HUDEP-2 (cell line): Measurements from ENCODE around the gene MYMX.

Experiments used
- DNase-seq, 76 experiments: peaks; one replicate each; lab custom pipeline; 2025; ENCODE audit not compliant: unreplicated experiment in 76 of 76; lab: John Stamatoyannopoulos, UW

MYMX gene

GRCh38 chr6:44249082-44249748, 32.5 kb downstream of the MYMX start:
- DNase-seq, result no peak

GRCh38 chr6:44250067-44250717, 33.5 kb downstream of the MYMX start:
- DNase-seq, result no peak

- no peak for DNase-seq
Measured at GRCh38 chr6:44250718-44251123, 34.0 kb downstream of the MYMX start.

GRCh38 chr6:44251576-44252524, 35.1 kb downstream of the MYMX start:
- no peak for DNase-seq

- peak in 66 of 76 experiments; percentile 17 to 84 (median 62) for DNase-seq
Measured at GRCh38 chr6:44253307-44254101, 36.8 kb downstream of the MYMX start.

- DNase-seq, result peak in 6 of 76 experiments; percentile 20 to 54 (median 39)
Measured at GRCh38 chr6:44254191-44255104, 37.7 kb downstream of the MYMX start.

- DNase-seq, result peak in 15 of 76 experiments; percentile 18 to 76 (median 40)
Measured at GRCh38 chr6:44255105-44255808, 38.5 kb downstream of the MYMX start.

- DNase-seq, result peak in 6 of 76 experiments; percentile 23 to 62 (median 34)
Measured at GRCh38 chr6:44255871-44256774, 39.4 kb downstream of the MYMX start.

GRCh38 chr6:44256775-44257024, 40.0 kb downstream of the MYMX start:
- DNase-seq, result peak in 1 of 76 experiments; percentile 51

- peak in 62 of 76 experiments; percentile 30 to 88 (median 70) for DNase-seq
Measured at GRCh38 chr6:44257025-44257752, 40.5 kb downstream of the MYMX start, which contains the start of gene SLC35B2. SLC35B2 (minus strand) TSS chr6:44257528; CDS start chr6:44257410, 118 bp downstream.

GRCh38 chr6:44257753-44258324, 41.1 kb downstream of the MYMX start:
- DNase-seq, result no peak

GRCh38 chr6:44258325-44258863, 41.7 kb downstream of the MYMX start:
- DNase-seq, result no peak

- DNase-seq, result no peak
Measured at GRCh38 chr6:44258921-44259320, 42.2 kb downstream of the MYMX start.

GRCh38 chr6:44260011-44260410, 43.3 kb downstream of the MYMX start:
- DNase-seq, result no peak

GRCh38 chr6:44260451-44261297, 43.9 kb downstream of the MYMX start:
- DNase-seq, result no peak

- DNase-seq, result no peak
Measured at GRCh38 chr6:44261581-44261980, 44.9 kb downstream of the MYMX start.
